CD4-positive, alpha-beta T cell treated with Interleukin-21 for 1 hour (primary cell): ENCODE measurements around the gene KREMEN2.
A peak's percentile ranks its signal among the peaks of the same experiment; 100 is the strongest.
"Not testable (repeated sequence)": the region's sequence is repeated elsewhere in the genome, so short reads cannot be mapped to it uniquely, and the experiment has no call there.

Source experiments
- DNase-seq: peaks from one replicate; pipeline ENCODE4 v3.0.0-alpha.2; 2020

KREMEN2 gene

GRCh38 chr16:2943716-2944115 is 20.4 kb upstream of the KREMEN2 start:
- not testable (repeated sequence) for DNase-seq

- no peak for DNase-seq
Measured at GRCh38 chr16:2946649-2947048, 17.4 kb upstream of the KREMEN2 start.

GRCh38 chr16:2948807-2949704 is 15.0 kb upstream of the KREMEN2 start:
- no peak for DNase-seq

GRCh38 chr16:2949705-2950352 is 14.2 kb upstream of the KREMEN2 start:
- DNase-seq, result no peak

GRCh38 chr16:2950353-2950724 is 13.7 kb upstream of the KREMEN2 start:
- DNase-seq, result no peak

- no peak for DNase-seq
Measured at GRCh38 chr16:2950773-2951172, 13.3 kb upstream of the KREMEN2 start.

GRCh38 chr16:2952679-2953078 is 11.4 kb upstream of the KREMEN2 start:
- no peak for DNase-seq

- no peak for DNase-seq
Measured at GRCh38 chr16:2953706-2954627, 10.1 kb upstream of the KREMEN2 start.

- no peak for DNase-seq
Measured at GRCh38 chr16:2954656-2955381, 9.3 kb upstream of the KREMEN2 start.

- no peak for DNase-seq
Measured at GRCh38 chr16:2955438-2955778, 8.7 kb upstream of the KREMEN2 start.

GRCh38 chr16:2955779-2956578 is 8.1 kb upstream of the KREMEN2 start:
- DNase-seq, result no peak

GRCh38 chr16:2956579-2956956 is 7.5 kb upstream of the KREMEN2 start:
- no peak for DNase-seq

GRCh38 chr16:2959206-2959605 is 4.9 kb upstream of the KREMEN2 start:
- DNase-seq, result no peak

- no peak for DNase-seq
Measured at GRCh38 chr16:2960183-2961010, 3.7 kb upstream of the KREMEN2 start.

- DNase-seq, result no peak
Measured at GRCh38 chr16:2962334-2963073, 1.6 kb upstream of the KREMEN2 start.

- peak; percentile 55 for DNase-seq
Measured at GRCh38 chr16:2963074-2963722, 877 bp upstream of the KREMEN2 start.

GRCh38 chr16:2964475-2965336 is 631 bp downstream of the KREMEN2 start:
- DNase-seq, result peak; percentile 75

GRCh38 chr16:2966043-2966807 is 2.1 kb downstream of the KREMEN2 start:
- no peak for DNase-seq
